Left hindlimb (tissue), 1 donor: ENCODE results near the gene AP3D1.
"Not testable (repeated sequence)": the region's sequence is repeated elsewhere in the genome, so short reads cannot be mapped to it uniquely, and the experiment has no call there.

Experiments used
- DNase-seq: peaks from one replicate; pipeline ENCODE4 v3.0.0-alpha.2; 2018

AP3D1 gene

GRCh38 chr19:2108251-2109016 lies 42.9 kb downstream of the AP3D1 start:
- no peak for DNase-seq

- DNase-seq, result no peak
Observed at GRCh38 chr19:2103045-2103707, 48.2 kb downstream of the AP3D1 start.

DNA sequence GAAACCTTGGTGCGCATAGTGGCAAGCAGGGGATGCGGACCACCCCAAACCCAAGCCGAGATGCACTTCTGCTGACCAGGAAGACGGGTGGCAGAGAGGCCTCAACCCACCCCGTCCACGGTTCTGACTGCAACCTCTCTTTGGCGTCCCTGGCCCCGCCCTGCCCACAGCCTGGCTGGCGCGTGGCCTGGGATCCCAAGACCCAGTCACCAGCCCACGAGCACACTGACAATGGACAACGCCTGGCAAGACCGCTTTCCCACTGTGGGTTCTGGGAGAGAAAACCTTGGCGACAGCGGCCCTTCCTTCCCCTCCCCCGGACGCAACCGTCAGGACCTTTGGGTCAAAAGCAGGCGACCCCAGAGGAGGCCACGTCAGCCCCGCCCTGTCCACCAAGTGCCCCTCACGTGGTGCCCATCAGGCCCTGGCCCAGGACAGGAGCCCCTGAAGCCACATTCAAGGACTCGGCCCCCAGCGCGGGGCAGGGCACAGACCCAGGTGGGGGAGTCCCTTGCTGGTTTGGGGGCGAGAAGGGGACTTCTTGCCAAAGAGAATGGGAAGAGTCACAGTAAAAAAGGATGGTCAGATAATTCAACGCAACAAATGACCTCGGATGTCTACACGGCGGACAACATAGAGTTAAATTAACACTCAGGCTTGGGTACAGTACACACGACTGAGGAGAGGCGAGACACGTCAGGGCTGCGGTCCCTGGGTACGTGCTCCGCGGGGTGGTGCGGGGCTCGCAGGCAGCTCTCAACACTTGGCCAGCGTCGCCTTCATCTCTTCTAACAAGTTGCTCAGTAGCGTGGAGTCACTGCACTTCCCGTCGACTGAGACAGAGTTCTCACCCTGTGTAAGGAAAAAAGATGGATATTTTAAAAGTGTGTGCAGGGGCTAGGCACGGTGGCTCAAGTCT lies 49.7 kb downstream of the AP3D1 start:
- no peak for DNase-seq

DNA sequence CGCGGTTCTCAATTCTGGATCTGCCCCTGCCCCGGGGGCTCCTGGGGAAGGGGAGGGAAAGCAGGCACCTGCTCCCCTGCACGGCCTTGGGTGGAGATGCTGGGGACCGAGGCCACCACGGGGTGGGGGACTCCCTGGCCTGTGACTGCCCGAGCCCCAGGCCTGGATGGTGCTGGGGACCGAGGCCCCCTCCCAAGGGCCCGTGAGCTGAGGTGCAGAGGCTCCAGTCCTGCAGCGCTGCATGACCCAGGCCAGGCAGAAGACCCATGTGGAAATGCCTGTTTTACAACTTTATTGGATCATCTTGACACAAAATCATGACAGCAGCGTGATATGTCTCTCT lies 50.7 kb downstream of the AP3D1 start:
- no peak for DNase-seq

- no peak for DNase-seq
Observed at GRCh38 chr19:2099937-2100718, 51.2 kb downstream of the AP3D1 start.

- no peak for DNase-seq
Observed at GRCh38 chr19:2099054-2099501, 52.3 kb downstream of the AP3D1 start.

DNA sequence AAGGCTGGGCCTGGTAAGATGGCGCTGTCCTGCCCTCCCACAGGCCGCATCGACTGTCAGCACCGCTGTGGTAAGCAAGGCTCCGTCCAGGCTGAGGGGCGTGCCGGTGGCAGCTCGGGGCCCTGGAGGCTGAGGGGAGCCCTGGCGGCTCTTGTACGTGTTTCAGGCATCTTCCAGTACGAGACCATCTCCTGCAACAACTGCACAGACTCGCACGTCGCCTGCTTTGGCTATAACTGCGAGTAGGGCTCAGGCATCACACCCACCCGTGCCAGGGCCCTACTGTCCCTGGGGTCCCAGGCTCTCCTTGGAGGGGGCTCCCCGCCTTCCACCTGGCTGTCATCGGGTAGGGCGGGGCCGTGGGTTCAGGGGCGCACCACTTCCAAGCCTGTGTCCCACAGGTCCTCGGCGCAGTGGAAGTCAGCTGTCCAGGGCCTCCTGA lies 53.5 kb downstream of the AP3D1 start:
- no peak for DNase-seq

- no peak for DNase-seq
Observed at GRCh38 chr19:2097203-2097885, 54.0 kb downstream of the AP3D1 start.

DNA sequence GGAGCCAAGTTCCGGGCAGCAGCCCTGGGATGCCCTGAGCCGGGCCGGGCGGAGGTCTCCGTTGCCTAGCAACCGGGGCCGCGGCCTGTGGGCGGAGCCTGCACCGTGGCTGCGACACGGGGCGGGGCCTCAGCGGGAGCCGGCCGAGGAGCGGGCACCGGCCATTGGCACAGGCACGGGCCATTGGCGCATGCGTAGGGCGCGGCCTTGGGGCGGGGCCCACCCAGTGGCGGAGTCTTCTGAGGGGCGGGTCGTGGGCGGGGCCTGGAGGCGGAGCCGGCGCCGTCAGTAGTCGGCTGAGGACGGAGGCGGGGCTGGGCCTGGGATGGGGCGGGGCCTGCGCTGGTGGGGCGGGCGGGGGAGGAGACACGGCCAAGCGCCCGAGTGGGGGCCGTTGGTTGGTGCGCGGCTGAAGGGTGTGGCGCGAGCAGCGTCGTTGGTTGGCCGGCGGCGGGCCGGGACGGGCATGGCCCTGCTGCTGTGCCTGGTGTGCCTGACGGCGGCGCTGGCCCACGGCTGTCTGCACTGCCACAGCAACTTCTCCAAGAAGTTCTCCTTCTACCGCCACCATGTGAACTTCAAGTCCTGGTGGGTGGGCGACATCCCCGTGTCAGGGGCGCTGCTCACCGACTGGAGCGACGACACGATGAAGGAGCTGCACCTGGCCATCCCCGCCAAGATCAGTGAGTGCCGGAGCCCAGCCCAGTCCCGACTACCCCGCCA lies 54.7 kb downstream of the AP3D1 start, which contains the start of gene IZUMO4:
IZUMO4 (plus strand) TSS at position 436 of the 723 bp plus-strand sequence; CDS start at position 467, 31 bp downstream.
- peak; percentile 100 for DNase-seq

DNA sequence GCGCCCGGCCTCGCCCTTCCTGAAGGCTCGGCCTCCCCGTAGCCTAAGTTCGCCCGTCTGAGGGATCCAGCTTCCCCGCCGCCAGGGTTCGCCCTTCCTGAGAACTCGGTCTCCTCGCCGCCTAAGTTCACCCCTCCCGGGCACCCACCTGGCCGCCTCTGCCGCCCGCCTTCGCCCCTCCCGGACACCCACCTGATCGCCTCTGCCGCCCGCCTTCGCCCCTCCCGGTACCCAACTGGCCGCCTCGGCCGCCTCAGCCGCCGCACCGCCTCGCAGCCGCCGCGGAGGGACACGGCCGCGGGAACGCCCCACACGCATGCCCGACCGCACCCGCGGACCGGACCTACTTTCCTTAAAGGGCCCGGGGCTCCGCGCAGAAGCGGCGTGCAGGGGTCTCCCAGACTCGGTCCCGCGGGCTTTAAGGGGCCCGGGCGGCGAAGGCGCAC lies 55.3 kb downstream of the AP3D1 start, which contains the start of gene MOB3A:
MOB3A (minus strand) TSS at position 293 of the 446 bp plus-strand sequence. CDS start 17,766 bp downstream, outside the sequence.
- no peak for DNase-seq

GRCh38 chr19:2091926-2092525 lies 59.3 kb downstream of the AP3D1 start:
- DNase-seq, result not testable (repeated sequence)

DNA sequence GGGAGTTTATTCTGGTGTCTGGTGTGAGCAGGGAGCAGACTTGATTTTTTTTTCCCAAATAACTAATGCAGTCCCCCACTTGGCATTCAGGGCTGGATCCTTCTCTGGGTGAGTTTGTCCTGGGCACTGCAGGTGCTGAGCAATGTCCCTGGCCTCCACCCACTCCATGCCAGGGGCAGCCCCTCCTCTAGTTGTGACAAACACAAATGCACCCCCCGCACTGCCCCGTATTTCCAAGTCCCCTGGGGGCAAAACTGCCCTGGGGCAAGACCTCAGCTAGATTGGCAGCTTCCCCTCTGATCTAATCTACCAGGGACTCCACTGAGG lies 61.7 kb downstream of the AP3D1 start:
- DNase-seq, result no peak

GRCh38 chr19:2089001-2089711 lies 62.2 kb downstream of the AP3D1 start:
- DNase-seq, result no peak

- no peak for DNase-seq
Observed at GRCh38 chr19:2087621-2088100, 63.7 kb downstream of the AP3D1 start.

DNA sequence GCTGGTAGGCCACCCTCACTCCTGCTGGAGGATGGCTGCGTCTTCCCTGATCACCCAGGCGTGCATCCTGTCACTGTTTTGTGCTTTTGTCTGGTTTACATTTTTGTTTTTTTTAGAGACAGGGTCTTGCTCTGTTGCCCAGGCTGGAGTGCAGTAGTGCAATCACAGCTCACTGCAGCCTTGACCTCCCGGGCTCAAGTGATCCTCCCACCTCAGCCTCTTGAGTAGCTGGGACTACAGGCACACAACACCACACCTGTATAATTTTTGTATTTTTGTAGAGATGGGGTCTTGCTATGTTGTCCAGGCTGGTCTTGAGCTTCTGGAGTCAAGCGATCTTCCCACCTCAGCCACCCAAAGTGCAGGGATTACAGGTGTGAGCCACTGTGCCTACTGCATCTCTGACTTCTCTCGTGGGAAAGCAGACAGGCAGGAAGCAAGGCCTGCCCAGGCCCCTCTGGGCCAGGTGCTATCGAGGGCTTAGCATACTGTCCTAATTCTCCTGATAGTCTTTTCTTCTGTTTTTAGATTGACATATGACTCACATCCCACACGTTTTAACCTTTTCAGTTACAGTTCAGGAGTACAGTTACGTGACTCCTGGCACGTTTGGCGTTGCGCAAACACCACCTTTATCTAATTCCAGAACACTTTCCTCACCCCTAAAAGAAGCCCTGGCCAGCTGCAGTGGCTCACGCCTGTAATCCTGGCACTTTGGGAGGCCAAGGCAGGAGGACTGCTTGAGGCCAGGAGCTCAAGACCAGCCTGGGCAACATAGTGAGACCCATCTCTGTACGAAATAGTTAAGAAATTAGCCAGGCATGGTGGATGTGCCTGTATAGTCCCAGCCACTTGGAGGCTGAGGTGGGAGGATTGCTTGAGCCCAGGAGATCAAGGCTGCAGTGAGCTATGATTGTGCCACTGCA lies 64.4 kb downstream of the AP3D1 start:
- not testable (repeated sequence) for DNase-seq

- no peak for DNase-seq
Observed at GRCh38 chr19:2084993-2085720, 66.2 kb downstream of the AP3D1 start.

DNA sequence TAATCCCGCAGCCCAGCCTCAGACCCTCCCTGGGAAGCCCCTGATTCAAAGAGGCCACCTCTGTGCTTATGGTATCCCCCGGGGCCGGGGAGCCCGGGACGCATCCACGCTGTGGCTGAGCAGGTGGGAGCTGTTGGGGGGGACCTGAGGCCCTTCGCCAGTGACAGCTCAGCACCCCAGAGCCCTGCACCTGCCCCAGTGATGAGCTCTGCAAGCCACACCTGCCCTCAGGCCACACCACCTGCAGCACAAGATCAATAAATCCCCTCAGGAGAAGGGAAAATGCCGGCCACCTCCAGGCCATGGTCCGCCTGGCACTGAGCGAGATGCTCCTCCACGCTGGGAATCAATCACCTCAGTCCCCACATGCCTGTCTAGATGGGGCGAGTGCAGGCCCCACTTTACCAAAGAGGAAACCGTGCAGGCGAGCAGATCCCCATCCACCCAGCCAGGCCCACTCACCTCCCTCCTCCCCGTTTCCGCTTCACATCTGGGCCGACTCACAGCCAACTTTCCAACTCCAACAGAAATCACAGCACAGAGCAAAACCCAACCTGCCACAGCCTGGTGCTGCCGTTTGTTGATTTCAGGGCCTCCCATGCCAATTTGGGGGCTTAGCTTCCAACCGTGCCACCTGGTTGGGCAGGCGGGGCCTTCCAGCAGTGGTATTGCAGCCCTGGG lies 68.1 kb downstream of the AP3D1 start:
- peak; percentile 72 for DNase-seq
